NB4 (cell line): Measurements from ENCODE around the gene PRKD2.

Source experiments
- CTCF ChIP-seq: IDR thresholded peaks from one replicate; pipeline ENCODE4 v1.5.1; 2012; ENCODE audit warnings: low read depth, low read length
- MAX ChIP-seq: IDR thresholded peaks from 2 replicates; pipeline ENCODE4 v1.6.1; 2011; ENCODE audit warnings: low read depth, low read length
- MYC ChIP-seq: IDR thresholded peaks from 2 replicates; pipeline ENCODE4 v1.6.1; 2011; ENCODE audit warnings: low read depth, low read length

GRCh38 chr19:46640656-46641055 lies 76.3 kb downstream of the PRKD2 start:
- TF ChIP-seq CTCF: no peak
- no peak for TF ChIP-seq MYC
- no peak for TF ChIP-seq MAX
